NCI-H2107 treated with DMSO at 0.1 percent for 48 hours (cell line): ENCODE data around the gene MICAL2.
A peak's percentile ranks its signal among the peaks of the same experiment; 100 is the strongest.

Experiments
- DNase-seq: peaks from one replicate; lab custom pipeline; 2025; ENCODE audit not compliant: unreplicated experiment; lab: John Stamatoyannopoulos, UW

Gene MICAL2

DNA sequence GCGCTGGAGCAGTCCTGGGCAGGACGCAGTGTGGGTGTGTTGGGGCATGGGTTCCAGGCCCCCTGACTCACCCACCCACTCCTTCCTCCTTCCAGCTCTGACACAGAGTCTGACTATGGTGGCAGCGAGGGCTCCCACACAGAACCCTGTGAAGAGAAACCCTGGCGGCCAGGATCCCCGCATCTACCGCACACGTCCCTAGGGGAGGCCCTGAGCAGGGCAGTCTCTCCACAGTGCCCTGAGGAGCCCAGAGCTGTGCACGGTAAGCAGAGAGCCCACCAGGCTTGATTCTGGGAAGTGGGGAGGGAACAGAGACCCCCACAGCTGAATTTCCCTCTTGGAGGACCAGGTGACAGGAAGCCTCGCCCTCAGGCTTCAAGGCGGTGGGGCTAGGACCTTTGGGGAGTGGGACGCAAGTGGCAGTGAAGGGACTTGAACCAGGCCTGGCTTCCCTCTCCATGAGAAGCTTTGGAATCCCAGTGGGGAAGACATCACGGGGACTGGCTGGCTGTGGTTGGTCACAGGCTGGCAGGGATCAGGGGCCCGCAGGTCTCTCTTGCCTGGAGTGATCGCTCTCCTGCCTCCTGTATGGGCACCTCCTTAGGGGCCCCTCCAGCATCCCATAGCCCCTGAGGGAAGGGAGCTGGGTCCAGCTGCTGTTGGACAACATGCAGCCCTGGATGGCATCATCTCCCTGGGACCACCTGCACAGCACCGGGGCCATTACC lies 170.6 kb downstream of the MICAL2 start:
- DNase-seq, result no peak

DNA sequence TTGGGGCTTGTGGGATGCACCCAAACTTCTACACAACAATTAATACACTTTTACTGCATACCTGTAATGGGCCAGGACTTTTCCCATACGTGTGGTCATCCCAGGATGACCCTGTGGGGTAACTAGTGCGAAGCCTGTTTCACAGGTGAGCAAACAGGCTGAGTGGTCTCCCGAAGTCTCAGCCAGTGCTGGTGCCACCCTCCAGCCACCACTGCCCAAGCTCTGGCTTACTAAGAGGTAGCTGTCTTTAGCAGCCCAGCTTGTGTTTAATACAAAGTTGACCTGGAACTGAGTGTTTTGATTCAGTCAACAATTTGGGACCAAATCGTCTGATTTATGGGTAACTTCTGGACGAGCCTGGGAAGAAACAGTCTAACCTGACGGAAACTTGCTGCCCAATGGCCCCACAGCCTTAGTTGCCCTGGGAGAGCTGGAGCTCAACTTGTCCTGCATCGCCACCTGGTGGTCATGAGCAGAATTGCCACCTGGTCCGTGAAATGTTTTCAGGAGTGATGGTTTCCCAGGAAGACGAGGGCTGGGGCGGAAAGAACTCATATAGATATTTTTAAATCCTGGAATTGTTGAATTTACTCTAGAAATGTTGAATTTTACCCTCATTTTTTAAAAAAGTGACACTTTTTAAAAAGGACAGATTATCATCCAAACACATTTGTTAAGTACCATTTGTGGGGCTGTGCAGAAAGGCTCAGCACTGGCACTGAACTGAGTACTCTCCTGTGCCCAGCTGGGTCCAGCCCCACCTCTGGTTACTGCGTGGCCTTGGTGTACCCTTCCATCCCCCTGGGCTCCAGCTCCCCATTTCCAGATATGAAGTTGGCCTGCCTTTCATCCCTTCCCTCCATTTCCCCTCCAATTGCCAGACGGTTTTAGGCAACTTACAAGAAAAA lies 171.4 kb downstream of the MICAL2 start:
- DNase-seq, result peak; percentile 70

DNA sequence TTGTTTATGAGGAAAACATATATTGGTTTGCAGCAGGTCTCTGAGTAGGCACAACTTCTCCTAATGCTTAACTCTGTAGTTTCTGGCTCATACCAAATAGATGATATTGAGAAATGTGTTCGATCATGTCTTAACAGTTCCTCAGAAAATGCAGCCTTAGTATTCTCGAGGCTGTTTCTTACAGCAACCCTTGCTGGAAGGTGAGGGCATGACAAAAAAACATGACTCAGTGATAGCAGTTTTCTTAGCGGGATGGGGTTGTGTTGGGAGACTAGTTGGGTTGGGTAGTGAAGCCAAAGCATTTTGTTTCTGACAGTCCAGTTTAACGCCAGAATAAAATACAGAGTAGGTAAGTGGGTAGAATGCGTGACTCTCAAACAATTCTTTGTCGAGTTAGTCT lies 172.3 kb downstream of the MICAL2 start:
- no peak for DNase-seq

DNA sequence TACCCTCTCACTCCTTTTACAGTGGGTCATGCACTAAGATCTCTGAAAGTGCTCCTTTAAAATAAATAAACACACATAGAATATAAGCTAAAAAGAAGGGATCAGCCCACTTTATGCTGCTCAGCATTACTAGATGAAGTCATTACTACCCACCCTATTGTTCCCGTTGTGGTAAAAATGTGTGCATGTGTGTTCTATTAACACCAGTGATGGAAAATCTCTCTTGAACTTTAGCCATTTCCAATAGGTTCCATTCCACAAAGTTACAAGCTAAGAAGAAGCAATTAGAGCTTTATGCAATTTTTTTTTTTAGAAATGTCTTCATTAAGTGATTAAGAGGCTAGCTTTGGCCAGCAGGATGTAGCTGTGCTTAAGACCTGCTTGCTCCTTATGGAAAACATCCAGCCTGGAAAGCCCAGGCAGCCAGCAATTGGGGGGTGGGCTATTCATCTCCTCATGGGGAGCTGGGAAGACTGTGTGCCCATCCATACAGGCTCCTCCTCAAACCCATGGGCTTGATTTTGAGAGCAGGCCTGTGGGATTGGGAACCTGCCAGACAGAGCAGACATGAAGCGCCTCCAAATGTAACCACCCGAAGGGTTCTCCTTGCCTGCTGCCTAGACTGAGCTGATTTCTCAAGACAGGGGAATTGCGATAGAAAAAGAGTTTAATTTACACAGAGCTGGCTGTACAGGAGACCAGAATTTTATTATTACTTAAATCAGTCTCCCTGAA lies 174.1 kb downstream of the MICAL2 start:
- DNase-seq, result no peak

DNA sequence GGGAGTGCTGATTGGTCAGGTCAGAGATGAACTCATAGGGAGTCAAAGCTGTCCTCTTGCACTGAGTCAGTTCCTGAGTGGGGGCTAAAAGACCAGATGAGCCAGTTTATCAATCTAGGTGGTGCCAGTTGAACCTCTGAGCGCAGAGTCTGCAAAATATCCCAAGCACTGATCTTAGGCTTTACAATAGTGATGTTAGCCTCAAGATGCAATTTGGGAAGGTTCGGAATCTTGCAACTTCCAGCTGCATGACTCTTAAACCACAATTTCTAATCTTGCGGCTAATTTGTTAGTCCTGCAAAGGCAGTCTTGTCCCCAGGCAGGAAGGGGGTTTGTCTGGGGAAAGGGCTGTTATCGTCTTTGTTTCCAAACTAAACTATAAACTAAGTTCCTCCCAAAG lies 174.7 kb downstream of the MICAL2 start:
- DNase-seq, result no peak

DNA sequence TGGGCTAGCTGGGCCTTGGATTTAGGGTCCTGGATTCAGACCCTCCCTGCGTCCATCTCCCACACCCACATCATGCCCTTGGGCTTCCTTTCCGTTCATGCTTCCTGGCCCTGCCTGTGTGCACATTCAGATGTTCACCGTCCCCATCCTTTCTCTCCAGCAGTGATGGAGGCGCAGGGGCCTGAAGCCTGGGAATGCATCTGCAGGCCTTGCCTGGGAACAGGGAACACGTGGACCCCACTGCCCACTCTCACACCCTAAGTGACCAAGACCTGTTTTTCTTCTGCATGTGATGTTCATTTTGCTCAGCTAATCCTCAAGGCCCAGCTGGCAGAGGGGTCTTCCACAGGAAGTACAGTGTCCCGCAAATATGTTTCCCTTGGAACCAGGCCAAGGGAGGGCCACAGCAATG lies 175.4 kb downstream of the MICAL2 start:
- no peak for DNase-seq

DNA sequence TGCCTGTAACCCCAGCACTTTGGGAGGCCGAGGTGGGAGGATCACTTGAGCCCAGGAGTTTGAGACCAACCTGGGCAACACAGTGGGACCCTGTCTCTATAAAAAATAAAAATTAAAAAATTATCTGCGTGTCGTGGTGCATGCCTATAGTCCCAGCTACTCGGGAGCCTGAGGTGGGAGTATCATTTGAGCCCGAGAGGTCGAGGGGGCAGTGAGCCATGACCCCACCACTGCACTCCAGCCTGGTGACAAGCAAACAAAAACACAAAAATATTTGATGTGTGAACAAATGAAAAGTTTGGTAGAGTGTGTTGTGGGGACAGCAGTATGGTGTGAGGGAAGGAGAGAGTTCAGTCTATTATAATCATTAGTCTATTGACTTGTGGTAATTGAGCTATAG lies 176.2 kb downstream of the MICAL2 start:
- no peak for DNase-seq

DNA sequence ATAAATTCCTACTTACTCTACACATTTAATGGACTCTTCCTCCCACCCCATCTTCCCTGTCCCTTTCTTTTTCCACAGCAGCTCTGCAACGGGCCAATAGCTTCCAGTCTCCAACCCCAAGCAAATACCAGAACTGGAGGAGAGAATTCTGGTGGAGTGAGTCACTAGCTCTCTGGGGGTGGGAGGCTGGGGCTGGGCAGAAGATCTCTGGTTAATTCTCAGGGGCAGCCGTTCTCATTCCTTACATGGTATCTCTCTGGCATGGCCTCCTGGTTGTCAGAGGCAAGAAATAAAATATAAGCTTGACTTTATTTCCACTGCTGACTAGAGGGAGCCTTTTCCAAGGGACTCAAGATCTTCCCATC lies 176.6 kb downstream of the MICAL2 start:
- no peak for DNase-seq

DNA sequence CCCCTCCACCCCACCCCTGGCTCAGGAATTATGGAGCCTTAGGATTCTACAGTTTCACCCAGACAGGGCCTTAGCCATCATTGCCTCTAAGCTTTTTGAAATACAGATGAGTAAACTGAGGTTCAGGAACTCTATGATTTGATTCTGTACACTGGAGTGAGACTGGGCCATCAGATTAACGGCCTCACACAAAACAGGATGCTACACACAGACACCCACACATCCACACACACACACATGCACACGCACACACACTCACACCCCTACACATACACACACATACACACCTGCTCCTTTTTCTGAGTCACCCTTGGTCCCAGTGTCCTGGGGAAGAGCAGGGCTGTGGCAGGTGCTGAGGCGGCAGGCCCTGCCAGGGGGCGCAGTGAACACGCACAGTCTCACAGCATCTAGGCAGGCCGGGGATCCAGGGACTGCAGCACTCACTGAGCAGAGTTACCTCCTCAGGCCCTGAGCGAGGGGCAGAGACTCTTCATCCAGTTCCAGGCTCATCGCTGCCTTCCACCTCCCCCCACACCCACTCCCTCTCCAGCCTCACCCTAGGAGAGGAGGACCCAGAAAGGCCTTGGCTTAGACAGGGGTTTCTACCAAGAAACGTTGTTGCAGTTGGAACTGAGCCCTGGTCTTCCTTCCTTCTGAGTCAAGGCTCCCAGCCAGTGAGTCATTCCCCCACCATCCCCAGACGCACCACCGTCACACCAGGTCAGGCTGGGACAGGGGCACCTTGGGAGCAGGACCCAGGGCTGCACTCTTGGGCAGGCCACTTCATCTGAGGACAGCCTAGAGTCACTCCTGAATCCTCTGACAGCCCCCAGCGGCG lies 177.2 kb downstream of the MICAL2 start:
- peak; percentile 50 for DNase-seq

DNA sequence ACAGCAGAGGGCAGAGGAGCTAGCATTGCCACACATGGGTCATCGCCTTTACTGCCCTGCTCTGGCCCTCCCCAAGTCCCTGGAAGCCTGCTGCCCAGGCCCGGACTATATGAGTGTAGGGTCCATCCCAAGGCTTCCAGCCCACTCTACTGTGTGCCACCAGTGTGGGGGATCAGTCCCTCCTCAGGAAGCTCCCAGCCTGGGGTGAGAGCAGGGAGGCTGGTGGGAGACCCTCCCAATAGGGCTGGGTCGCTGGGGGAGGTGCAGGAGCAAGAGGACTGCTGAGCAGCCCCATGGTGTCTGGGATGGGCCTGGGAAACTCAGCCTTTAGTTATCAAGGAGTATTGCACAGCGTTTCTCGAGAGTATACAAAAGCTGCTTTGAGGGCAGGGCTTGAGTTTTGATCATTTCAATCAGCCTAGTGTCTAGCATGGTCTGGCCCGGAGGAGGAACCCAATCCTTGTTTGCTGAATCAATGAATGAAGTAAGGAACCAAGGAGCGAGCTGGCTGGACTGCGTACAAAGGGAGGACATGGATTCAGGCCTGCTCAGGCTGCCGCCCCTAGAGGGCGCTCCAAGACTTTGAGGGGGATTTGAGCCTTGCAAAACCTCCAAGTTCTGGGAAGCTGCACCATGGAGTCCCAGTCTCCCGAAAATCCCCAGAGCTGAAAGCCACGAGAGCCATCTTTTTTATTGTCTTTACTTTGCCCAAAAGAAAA lies 178.0 kb downstream of the MICAL2 start:
- peak; percentile 92 for DNase-seq

DNA sequence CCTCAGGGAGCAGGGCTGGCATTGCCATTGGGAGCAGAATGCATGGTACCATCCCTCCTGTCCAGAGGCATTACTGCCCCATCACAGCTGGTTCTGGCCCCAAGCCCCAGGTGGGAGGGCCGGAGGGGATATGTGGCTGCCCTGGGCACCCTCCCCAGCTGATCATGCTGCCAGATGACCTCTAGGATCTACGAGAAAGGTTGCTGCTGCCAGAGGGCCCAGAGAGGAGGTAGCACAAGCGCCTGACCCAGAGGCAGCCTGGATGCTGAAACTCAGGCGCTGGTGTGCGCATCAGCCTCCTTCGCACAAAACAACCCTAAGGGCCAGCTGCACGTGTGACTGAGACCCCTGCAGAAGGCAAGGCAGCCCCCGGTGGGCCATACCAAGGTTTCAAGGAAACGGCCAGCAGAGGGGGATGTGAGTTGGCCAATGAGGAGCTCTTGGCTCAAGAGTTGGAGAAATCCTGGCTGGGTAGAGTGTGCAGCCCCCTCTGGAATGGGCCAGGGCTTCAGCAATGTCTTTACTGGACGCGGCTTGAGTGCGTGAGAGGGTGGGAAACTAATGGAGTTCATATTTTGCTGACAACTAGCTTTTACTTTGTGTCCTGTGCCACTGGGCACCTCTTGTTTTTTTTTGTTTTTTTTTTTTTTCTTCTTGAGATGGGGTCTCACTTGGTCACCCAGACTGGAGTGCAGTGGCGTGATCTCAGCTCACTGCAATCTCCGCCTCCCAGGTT lies 178.7 kb downstream of the MICAL2 start:
- DNase-seq, result no peak

DNA sequence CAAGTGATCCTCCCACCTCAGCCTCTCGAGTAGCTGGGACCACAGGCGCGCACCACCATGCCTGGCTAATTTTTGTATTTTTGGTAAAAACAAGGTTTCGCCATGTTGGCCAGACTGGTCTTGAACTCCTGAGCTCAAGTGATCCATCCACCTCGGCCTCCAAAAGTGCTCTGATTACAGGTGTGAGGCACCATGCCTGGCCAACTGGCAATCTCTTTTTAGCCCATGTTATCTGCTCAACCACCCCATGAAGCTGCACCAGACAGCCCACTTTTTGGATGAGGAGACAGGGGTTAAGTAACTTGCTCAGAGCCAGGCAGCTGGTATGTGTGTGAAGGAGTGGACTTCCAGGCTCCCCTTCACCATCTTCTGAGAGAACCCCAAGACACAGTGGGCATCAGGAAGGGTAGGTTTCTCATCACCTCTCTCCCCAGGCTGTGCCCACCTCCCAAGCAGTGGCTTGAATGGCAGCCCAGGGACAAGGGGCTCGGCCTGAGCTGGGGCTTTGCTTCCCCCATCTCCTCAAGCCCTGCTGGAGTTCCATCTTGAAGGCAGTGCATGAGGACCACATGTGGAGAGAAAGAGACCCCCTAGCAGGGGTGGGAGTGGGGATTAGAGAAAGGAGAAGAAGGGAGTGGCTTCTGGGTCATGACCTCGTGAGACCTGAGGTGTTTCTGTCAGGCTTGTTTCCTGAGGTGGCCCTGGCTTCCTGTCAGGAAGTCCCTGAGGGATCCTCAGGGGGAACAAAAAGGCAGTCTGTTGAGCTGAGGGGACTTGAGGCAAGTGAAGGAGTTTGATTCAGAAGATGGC lies 179.5 kb downstream of the MICAL2 start:
- DNase-seq, result no peak

DNA sequence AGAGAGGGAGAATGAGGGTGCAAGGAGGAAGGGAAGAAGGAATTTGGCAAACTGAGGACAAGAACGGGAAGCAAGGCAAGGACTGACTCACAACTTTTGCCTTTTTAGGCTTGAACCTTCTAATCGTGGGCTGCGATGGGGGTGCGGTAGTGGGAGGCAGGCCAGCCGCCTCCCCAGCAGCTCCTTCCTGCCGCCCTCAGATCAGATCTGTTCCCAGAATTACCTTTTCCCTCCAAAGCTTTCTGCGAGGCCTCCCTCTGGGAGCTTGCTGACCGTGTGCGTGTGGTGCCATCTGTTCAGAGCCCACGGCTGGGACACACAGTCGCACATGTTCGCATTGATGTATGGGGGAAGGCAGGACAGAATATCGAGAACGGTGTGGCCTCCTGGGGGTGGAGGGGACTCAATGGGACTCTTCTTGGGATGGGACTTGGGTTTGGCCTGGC lies 180.1 kb downstream of the MICAL2 start:
- DNase-seq, result no peak

DNA sequence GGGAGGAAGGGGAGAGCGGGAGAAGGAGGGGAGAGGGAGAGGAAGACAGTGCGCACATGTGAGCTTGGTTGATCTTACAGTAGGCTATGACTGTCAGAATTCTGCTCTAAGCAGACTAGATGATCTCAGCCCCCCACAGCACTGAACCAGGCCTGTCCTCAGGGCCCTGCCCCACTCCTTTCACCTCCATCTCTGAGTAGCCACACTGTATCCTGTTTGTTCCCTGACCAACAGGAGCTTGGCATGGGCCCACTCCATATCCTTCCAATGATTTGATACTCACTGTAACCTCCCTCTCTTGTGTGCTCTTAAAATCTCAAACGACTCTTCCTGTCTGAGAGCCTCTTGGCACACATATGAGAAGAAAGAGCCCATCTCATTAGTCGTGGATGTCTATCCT lies 180.9 kb downstream of the MICAL2 start:
- no peak for DNase-seq

DNA sequence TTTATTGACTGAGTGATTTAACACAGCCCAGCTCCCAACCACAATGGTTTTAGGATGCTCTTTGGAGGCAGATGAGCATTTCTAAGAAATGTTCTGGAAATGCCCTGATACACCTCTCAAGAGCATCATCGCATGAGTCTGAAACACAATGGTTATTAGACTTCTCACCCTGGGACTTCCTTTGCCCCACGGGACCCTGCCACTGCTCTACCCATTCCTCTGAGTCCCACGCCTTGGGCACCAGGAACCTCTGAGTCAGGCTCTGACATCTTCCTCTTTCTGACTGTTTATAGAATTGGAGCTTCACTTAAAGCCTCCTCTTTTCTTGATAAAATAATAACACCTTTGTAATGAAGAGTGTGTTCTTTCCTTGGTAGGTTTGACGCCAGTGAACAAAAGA lies 181.4 kb downstream of the MICAL2 start:
- DNase-seq, result no peak

DNA sequence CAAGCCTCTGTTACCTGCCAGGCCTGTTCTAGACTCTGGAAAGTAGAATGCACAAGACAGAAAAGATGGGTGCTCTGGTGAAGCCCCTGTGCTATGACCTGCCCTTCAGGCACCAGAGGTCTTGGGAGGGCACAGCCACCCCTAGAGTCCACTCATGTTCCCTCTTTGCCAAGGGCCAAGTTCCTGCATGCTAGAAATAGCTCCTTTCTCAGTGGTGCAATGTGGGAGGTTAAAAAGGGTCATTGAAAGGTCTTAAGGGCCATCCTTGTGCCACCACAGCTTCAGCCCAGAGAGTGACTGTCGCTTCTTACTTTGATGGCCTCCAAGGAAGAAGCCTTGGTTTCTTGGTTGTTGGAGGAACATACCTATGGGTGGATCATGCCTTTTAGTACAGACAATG lies 182.4 kb downstream of the MICAL2 start:
- no peak for DNase-seq

DNA sequence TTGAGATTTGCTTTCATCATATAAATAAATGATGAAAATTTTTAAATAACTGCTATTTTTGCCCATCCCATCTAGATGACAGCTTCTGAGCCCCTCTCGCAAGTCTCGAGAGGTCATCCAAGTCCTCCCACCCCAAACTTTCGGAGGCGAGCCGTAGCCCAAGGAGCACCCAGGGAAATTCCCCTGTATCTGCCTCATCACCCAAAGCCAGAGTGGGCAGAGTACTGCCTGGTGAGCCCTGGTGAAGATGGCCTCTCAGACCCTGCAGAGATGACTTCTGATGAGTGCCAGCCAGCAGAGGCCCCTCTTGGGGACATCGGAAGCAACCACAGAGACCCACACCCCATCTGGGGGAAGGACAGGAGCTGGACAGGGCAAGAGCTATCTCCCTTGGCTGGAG lies 183.1 kb downstream of the MICAL2 start:
- DNase-seq, result no peak

DNA sequence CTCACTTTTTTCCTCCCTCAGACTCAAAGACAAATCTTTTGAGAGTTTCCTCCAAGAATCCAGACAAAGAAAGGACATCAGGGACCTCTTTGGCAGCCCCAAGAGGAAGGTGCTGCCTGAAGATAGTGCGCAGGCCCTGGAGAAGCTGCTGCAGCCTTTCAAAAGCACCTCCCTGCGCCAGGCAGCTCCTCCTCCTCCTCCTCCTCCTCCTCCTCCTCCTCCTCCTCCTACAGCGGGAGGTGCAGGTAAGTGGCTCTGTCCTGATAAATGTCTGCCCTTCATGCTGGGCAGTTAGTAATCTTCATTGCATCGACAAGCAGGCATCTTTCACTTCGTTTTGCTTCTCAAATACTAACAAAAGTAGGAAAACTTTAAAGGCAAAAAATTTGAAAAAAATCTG lies 184.2 kb downstream of the MICAL2 start:
- no peak for DNase-seq

DNA sequence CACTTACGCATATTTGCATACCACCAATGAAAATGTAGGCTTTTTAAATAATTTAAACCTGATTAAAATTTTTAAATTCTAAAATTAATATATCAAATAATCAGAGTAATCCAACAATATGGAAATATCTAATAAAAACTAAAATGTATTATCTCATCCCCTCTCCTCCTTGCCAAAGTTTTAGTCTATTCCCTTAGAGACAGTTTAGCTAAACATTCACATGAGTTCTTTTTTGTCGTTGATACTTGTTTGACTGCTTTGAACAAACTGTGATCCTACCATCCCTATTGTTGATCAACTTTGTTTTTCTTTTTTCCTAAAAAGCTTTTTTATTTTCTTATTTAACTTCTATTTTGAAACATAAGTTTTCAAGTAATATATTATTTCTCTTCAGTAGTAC lies 185.6 kb downstream of the MICAL2 start:
- DNase-seq, result no peak
